ENCODE results near the gene STAT2.
"Not testable (repeated sequence)": the region's sequence is repeated elsewhere in the genome, so short reads cannot be mapped to it uniquely, and the experiment has no call there.

Gene STAT2

GRCh38 chr12:56326126-56326525 lies 33.8 kb downstream of the STAT2 start:
- no peak for DNase-seq
- H3K9me3 ChIP-seq (ENCODE audit: severe bottlenecking), result no peaks in the 10 kb centered on the region
- no peak overlapping the region for H3K4me3 ChIP-seq (ENCODE audit: low read depth, low read length)
- no peaks in the 10 kb centered on the region for H3K27me3 ChIP-seq (ENCODE audit: insufficient read depth, low read depth, severe bottlenecking)
- H3K27ac ChIP-seq, result no peak overlapping the region
- H3K36me3 ChIP-seq, result peaks cover 51% of the 10 kb centered on the region
- no peak for TF ChIP-seq CTCF (IDR thresholded peaks at IDR 0.05; ENCODE audit: low read depth, low read length)

GRCh38 chr12:56324206-56324605 lies 35.7 kb downstream of the STAT2 start:
- Histone ChIP-seq H3K9me3 (ENCODE audit: severe bottlenecking) (no peaks in the 10 kb centered on the region), H3K27me3 (ENCODE audit: insufficient read depth, low read depth, severe bottlenecking) (no peaks in the 10 kb centered on the region), H3K36me3 (peaks cover 62% of the 10 kb centered on the region), H3K4me3 (ENCODE audit: low read depth, low read length) (no peak overlapping the region), H3K27ac (no peak overlapping the region)
- DNase-seq, result no peak
- TF ChIP-seq CTCF (IDR thresholded peaks at IDR 0.05; ENCODE audit: low read depth, low read length), result no peak

- not testable (repeated sequence) for DNase-seq; H3K4me3 ChIP-seq (ENCODE audit: low read depth, low read length); H3K27ac ChIP-seq; H3K27me3 ChIP-seq (ENCODE audit: insufficient read depth, low read depth, severe bottlenecking); H3K9me3 ChIP-seq (ENCODE audit: severe bottlenecking)
- peaks cover 61% of the 10 kb centered on the region for H3K36me3 ChIP-seq
Measured at GRCh38 chr12:56321610-56322009, 38.3 kb downstream of the STAT2 start.

GRCh38 chr12:56321027-56321426 lies 38.9 kb downstream of the STAT2 start:
- no peaks in the 10 kb centered on the region for H3K27me3 ChIP-seq (ENCODE audit: insufficient read depth, low read depth, severe bottlenecking)
- no peaks in the 10 kb centered on the region for H3K9me3 ChIP-seq (ENCODE audit: severe bottlenecking)
- TF ChIP-seq CTCF (IDR thresholded peaks at IDR 0.05; ENCODE audit: low read depth, low read length), result no peak
- DNase-seq, result no peak
- peaks cover 56% of the 10 kb centered on the region for H3K36me3 ChIP-seq
- H3K4me3 ChIP-seq (ENCODE audit: low read depth, low read length), result no peak overlapping the region
- no peak overlapping the region for H3K27ac ChIP-seq

- peak; percentile 19 for DNase-seq
- peak; percentile 13; the same call in 1 of the 2 replicates for TF ChIP-seq CTCF (IDR thresholded peaks at IDR 0.05; ENCODE audit: low read depth, low read length)
- Histone ChIP-seq H3K9me3 (ENCODE audit: severe bottlenecking) (no peaks in the 10 kb centered on the region), H3K27ac (no peak overlapping the region), H3K27me3 (ENCODE audit: insufficient read depth, low read depth, severe bottlenecking) (no peaks in the 10 kb centered on the region), H3K36me3 (peaks cover 43% of the 10 kb centered on the region), H3K4me3 (ENCODE audit: low read depth, low read length) (no peak overlapping the region)
Measured at GRCh38 chr12:56317675-56318074, 42.2 kb downstream of the STAT2 start.

GRCh38 chr12:56315622-56316473 lies 44.1 kb downstream of the STAT2 start, which contains the start of gene CNPY2:
TSS of gene CNPY2 (minus strand) at chr12:56315988. CDS start at chr12:56315217, 771 bp downstream.
- peaks cover 45% of the 10 kb centered on the region for H3K36me3 ChIP-seq
- H3K9me3 ChIP-seq (ENCODE audit: severe bottlenecking), result no peaks in the 10 kb centered on the region
- peak within 1 kb of the TSS; percentile 89 for H3K4me3 ChIP-seq (ENCODE audit: low read depth, low read length)
- peak; percentile 41; the same call in 1 of the 2 replicates for TF ChIP-seq CTCF (IDR thresholded peaks at IDR 0.05; ENCODE audit: low read depth, low read length)
- peak within 1 kb of the TSS; percentile 79 for H3K27ac ChIP-seq
- no peaks in the 10 kb centered on the region for H3K27me3 ChIP-seq (ENCODE audit: insufficient read depth, low read depth, severe bottlenecking)
- DNase-seq, result peak; percentile 99
